Activated CD8-positive, alpha-beta T cell treated with anti-CD3 and anti-CD28 coated beads for 36 hours (primary cell): ENCODE data around the gene EN2. TPM values are rescaled to one million over a fixed set of nuclear protein-coding genes. Genes with fewer than 3 reads are reported as not detected.

ENCODE experiments used
- ATAC-seq: fragments of 200-7000 bp; cut with Tn5 transposase; one replicate; pipeline ENCODE4 v1.10.0; 2021; ENCODE audit warnings: mild to moderate bottlenecking, moderate library complexity
- CTCF ChIA-PET: fragments of 350-600 bp; sonication (Branson Sonifier 250); formaldehyde crosslinking; loops from one replicate; lab custom pipeline; 2021; ENCODE audit warnings: antibody characterized with exemption; lab: Charles Lee
- POLR2A ChIA-PET: fragments of 350-600 bp; sonication (Branson Sonifier 250); formaldehyde crosslinking; loops from one replicate; lab custom pipeline; 2021; ENCODE audit warnings: antibody characterized with exemption; lab: Charles Lee
- DNase-seq: peaks from one replicate; pipeline ENCODE4 v3.0.0-alpha.2; 2020
- H3K27ac Mint-ChIP-seq: one replicate; pipeline ENCODE4 v1.8.0; 2021; ENCODE audit warnings: mild to moderate bottlenecking, mixed read lengths
- H3K27me3 Mint-ChIP-seq: one replicate; pipeline ENCODE4 v1.8.0; 2021; ENCODE audit warnings: mixed read lengths
- H3K36me3 Mint-ChIP-seq: one replicate; pipeline ENCODE4 v1.8.0; 2021; ENCODE audit warnings: low read depth, mixed read lengths
- H3K4me1 Mint-ChIP-seq: one replicate; pipeline ENCODE4 v1.8.0; 2021; ENCODE audit warnings: low read depth, mixed read lengths
- H3K4me3 Mint-ChIP-seq: one replicate; pipeline ENCODE4 v1.8.0; 2021; ENCODE audit warnings: mild to moderate bottlenecking, moderate library complexity, mixed read lengths
- H3K9me3 Mint-ChIP-seq: one replicate; pipeline ENCODE4 v1.8.0; 2021; ENCODE audit warnings: mixed read lengths
- CTCF ChIP-seq: fragments of 200-600 bp; IDR thresholded peaks from one replicate; pipeline ENCODE4 v1.8.0; 2022; ENCODE audit warnings: antibody characterized with exemption, mild to moderate bottlenecking
- intact Hi-C: fragments of 100-400 bp; cut with micrococcal nuclease; formaldehyde crosslinking; loops from one replicate; pipeline ENCODE4 v1.10.0; 2022
- total RNA-seq, 2 experiments: library from RNA; stranded (reverse); gene quantifications; one replicate each; pipeline ENCODE4 v1.2.3, GENCODE V29; 2021

The EN2 gene
- total RNA-seq, 2 experiments from 2014 or later, result not detected

GRCh38 chr7:155486783-155487508, 29.0 kb downstream of the EN2 start:
- Mint-ChIP-seq H3K36me3 (peaks cover 2% of the 10 kb centered on the region), H3K27me3 (peaks cover 36% of the 10 kb centered on the region), H3K27ac (no peak overlapping the region), H3K4me1 (peaks cover 27% of the 10 kb centered on the region), H3K9me3 (peaks cover 5% of the 10 kb centered on the region), H3K4me3 (no peak overlapping the region)
- DNase-seq, result no peak
- ChIA-PET CTCF (no interaction called here), POLR2A (no interaction called here)
- intact Hi-C loops, result no loop called here
- TF ChIP-seq CTCF, result no peak
- ATAC-seq, result no peak

- ChIA-PET CTCF (no interaction called here), POLR2A (no interaction called here)
- intact Hi-C loops, result no loop called here
- H3K9me3 Mint-ChIP-seq, result no peaks in the 10 kb centered on the region
- peaks cover 2% of the 10 kb centered on the region for H3K36me3 Mint-ChIP-seq
- ATAC-seq (no peak), DNase-seq (no peak)
- no peak overlapping the region for H3K4me3 Mint-ChIP-seq
- no peak overlapping the region for H3K27ac Mint-ChIP-seq
- H3K4me1 Mint-ChIP-seq, result peaks cover 27% of the 10 kb centered on the region
- peaks cover 30% of the 10 kb centered on the region for H3K27me3 Mint-ChIP-seq
- no peak for TF ChIP-seq CTCF
Measured at GRCh38 chr7:155487509-155488482, 29.9 kb downstream of the EN2 start.

DNA sequence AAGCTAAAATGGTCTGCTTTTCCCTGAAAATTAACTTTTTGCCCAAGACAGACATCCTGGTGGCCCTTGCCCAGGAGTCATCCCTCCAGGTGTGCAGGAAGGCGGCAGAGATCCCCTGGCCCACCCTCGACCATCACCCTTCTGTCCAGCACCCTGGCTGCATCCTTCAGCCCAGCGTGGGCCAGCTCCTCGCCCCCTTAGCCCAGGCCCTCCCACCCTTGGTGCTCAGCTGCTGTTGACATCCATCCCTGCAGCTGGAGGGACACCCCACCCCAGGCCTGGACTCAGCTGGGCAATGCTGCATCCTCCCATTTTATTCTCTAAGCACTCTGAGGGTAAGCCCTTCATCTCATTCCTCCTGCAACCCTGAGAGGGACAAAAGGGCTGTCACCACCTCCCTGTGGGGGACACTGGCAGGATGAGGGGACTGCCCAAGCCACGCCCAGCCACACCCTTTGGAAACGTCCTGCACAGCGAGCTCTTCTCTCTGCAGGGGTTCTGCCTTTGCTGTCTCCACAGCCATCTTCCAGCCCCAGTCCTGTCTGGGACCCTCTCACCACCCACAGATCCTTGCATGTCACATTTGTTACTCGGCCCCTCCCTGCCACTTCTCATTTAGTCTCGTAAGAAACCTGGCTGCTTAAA, 30.7 kb downstream of the EN2 start:
- intact Hi-C loops, result no loop called here
- TF ChIP-seq CTCF, result no peak
- Mint-ChIP-seq H3K4me1 (peaks cover 19% of the 10 kb centered on the region), H3K27ac (no peak overlapping the region), H3K27me3 (peaks cover 26% of the 10 kb centered on the region), H3K36me3 (peaks cover 2% of the 10 kb centered on the region), H3K9me3 (no peaks in the 10 kb centered on the region), H3K4me3 (no peak overlapping the region)
- POLR2A ChIA-PET, result no interaction called here
- ATAC-seq, result no peak
- CTCF ChIA-PET, result no interaction called here
- no peak for DNase-seq

DNA sequence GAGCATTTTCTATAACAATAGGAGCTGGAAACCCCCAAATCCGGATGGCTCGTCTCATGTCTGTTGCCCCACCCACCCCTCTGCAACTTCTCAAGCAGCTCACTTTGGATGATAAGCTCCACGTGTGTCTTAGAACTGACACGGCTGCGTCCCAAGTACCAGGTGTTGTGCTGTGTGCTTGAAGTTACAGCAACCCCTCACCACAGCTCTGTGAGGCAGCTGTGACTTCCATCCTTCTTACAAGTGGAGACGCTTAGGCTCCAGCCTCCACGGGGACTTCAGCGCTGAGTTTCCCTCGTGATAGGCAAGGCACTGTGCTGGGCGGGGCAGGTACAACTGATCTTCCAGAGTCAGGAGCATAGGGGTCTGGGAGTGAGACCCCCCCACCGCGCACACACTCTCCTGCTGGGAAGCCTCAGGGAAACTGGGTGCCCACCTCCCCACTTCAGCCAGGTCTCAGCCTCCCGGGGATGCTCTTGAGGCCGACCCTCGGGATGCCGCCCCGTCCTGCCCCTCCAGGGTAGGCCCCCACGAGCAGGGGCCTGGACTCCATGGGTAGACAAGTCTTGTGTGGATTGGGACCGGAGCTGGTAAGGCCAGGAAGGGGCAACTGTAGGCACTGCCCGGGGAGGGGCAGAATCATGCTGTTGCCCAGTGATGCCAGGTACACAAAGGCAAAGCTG, 31.4 kb downstream of the EN2 start:
- CTCF ChIA-PET, result interaction anchor here (1.3 kb wide), 1 partner anchor 18 kb away, joined by 3 read pairs; no protein-coding TSS in a partner anchor
- Mint-ChIP-seq H3K4me1 (peaks cover 18% of the 10 kb centered on the region), H3K27ac (no peak overlapping the region), H3K4me3 (no peak overlapping the region), H3K36me3 (peaks cover 2% of the 10 kb centered on the region), H3K9me3 (no peaks in the 10 kb centered on the region), H3K27me3 (peaks cover 22% of the 10 kb centered on the region)
- POLR2A ChIA-PET, result no interaction called here
- DNase-seq, result no peak
- no peak for TF ChIP-seq CTCF
- ATAC-seq, result no peak
- intact Hi-C loops, result no loop called here
